K562 (cell line): ENCODE results near the gene NOL4L. TPM values are rescaled to one million over a fixed set of nuclear protein-coding genes. Genes with fewer than 3 reads are reported as not detected.

ENCODE experiments used
- CHD4 ChIP-seq: fragments of 200-600 bp; sonication (generic); IDR thresholded peaks from 3 replicates; pipeline ENCODE4 v1.6.1; 2012; ENCODE audit warnings: low read depth, mild to moderate bottlenecking, mixed read lengths, low read length, inconsistent platforms; ENCODE audit not compliant: insufficient read depth, insufficient replicate concordance, poor library complexity, severe bottlenecking
- DNMT1 ChIP-seq: fragments of 450-650 bp; IDR thresholded peaks from 2 replicates; pipeline ENCODE4 v1.6.1; 2016; ENCODE audit warnings: antibody characterized with exemption, mild to moderate bottlenecking
- ELF1 ChIP-seq: fragments of 200-800 bp; sonication (Bioruptor generic); IDR thresholded peaks from 2 replicates; pipeline ENCODE4 v1.6.1; 2016; ENCODE audit warnings: missing genetic modification characterization, missing compliant biosample characterization
- EWSR1 ChIP-seq: fragments of 450-650 bp; IDR thresholded peaks from 2 replicates; pipeline ENCODE4 v1.6.1; 2018; ENCODE audit warnings: borderline replicate concordance, mild to moderate bottlenecking, low read depth, moderate library complexity; ENCODE audit not compliant: partially characterized antibody
- GATA2 ChIP-seq: sonication (generic); formaldehyde crosslinking; IDR thresholded peaks from 2 replicates; pipeline ENCODE4 v1.4.0; 2020; ENCODE audit warnings: mild to moderate bottlenecking, missing genetic modification reagents
- HINFP ChIP-seq: fragments of 450-650 bp; conservative IDR thresholded peaks from 2 replicates; pipeline ENCODE4 v1.6.1; 2016; ENCODE audit warnings: missing genetic modification characterization, low read depth, mild to moderate bottlenecking, control low read depth, missing compliant biosample characterization
- KDM5B ChIP-seq: fragments of 200-600 bp; sonication (generic); IDR thresholded peaks from 2 replicates; pipeline ENCODE4 v1.6.1; 2012; ENCODE audit warnings: low read depth, mild to moderate bottlenecking, moderate library complexity, low read length, control low read depth, inconsistent platforms; ENCODE audit not compliant: insufficient replicate concordance
- LARP7 ChIP-seq: fragments of 450-650 bp; IDR thresholded peaks from 2 replicates; pipeline ENCODE4 v1.6.1; 2016
- MTA1 ChIP-seq: fragments of 450-650 bp; IDR thresholded peaks from 2 replicates; pipeline ENCODE4 v1.6.1; 2017; ENCODE audit warnings: borderline replicate concordance
- NFE2L1 ChIP-seq: fragments of 450-650 bp; IDR thresholded peaks from 2 replicates; pipeline ENCODE4 v1.6.1; 2016; ENCODE audit warnings: missing genetic modification characterization, low read depth, mild to moderate bottlenecking, missing compliant biosample characterization, moderate library complexity, borderline replicate concordance
- NR1H2 ChIP-seq: sonication (generic); formaldehyde crosslinking; IDR thresholded peaks from 2 replicates; pipeline ENCODE4 v1.4.0; 2020; ENCODE audit warnings: mild to moderate bottlenecking, missing genetic modification reagents
- NRF1 ChIP-seq, 2 experiments: fragments of 450-650 bp; IDR thresholded peaks in 1 of 2; conservative IDR thresholded peaks in 1 of 2; 2 replicates each; pipeline ENCODE4 v1.6.1; 2014; ENCODE audit warnings: mild to moderate bottlenecking in 2 of 2
- SRSF9 ChIP-seq: fragments of 200-400 bp; formaldehyde crosslinking; IDR thresholded peaks from 2 replicates; pipeline ENCODE4 v1.6.1; 2017; ENCODE audit warnings: low read depth, low read length, borderline replicate concordance
- TBP ChIP-seq: optimal IDR thresholded peaks from 2 replicates; pipeline ENCODE3; 2011; ENCODE audit warnings: low read depth, low read length, improper control_type of control experiment
- ZFP36 ChIP-seq: fragments of 150-350 bp; IDR thresholded peaks from 2 replicates; pipeline ENCODE4 v1.6.1; 2018; ENCODE audit warnings: low read length, low read depth; ENCODE audit not compliant: partially characterized antibody
- ZKSCAN1 ChIP-seq: fragments of 150-350 bp; IDR thresholded peaks from 2 replicates; pipeline ENCODE4 v1.6.1; 2016; ENCODE audit warnings: low read depth, low read length
- ZNF644 ChIP-seq: fragments of 200-800 bp; sonication (Bioruptor generic); IDR thresholded peaks from 2 replicates; pipeline ENCODE4 v1.6.1; 2016; ENCODE audit warnings: low read depth, missing genetic modification characterization, missing compliant biosample characterization
- ZNF75A ChIP-seq: fragments of 450-650 bp; formaldehyde crosslinking; IDR thresholded peaks from 2 replicates; pipeline ENCODE4 v1.4.0; 2020; ENCODE audit warnings: mild to moderate bottlenecking
- ZNF764 ChIP-seq: fragments of 250-450 bp; sonication (Bioruptor Pico); IDR thresholded peaks from 2 replicates; pipeline ENCODE4 v1.4.0; 2020; ENCODE audit warnings: low read depth, mild to moderate bottlenecking, moderate library complexity
- polyA plus RNA-seq, 8 experiments: library from polyadenylated mRNA; depleted of rRNA in 4 of 8; stranded (reverse) in 5 of 8; unstranded in 3 of 8; fragments of >200 nt; fragmentation: Nextera tagmentation in 2 of 8; fragmentation: Illumina TruSeq in 1 of 8; extraction: Ambion mirVana in 2 of 8; extraction: Trizol in 1 of 8; gene quantifications; 2 replicates each; pipeline versions ENCODE4 v1.2.1 to v1.2.3, GENCODE V29; 2011 to 2014; ENCODE audit warnings: inconsistent platforms in 1 of 8, missing spikeins in 1 of 8
- total RNA-seq, 7 experiments: library from RNA; depleted of rRNA in 6 of 7; stranded (reverse); fragments of >200 nt in 6 of 7; fragmentation: Illumina TruSeq in 2 of 7; extraction: Trizol in 2 of 7; gene quantifications; 2 replicates each; pipeline versions ENCODE4 v1.2.1 to v1.2.3, GENCODE V29; 2011 to 2021; ENCODE audit warnings: low replicate concordance in 1 of 7
- TF ChIP-seq, protein P1 (sequence below): fragments of 450-650 bp; IDR thresholded peaks from 2 replicates; pipeline ENCODE4 v1.7.1; 2018; ENCODE audit warnings: mild to moderate bottlenecking, low read depth; ENCODE audit not compliant: partially characterized antibody
- TF ChIP-seq, protein P2 (sequence below), 2 experiments: fragments of 450-650 bp; conservative IDR thresholded peaks; 2 replicates each; pipeline ENCODE4 v1.6.1; 2017; ENCODE audit warnings: mild to moderate bottlenecking in 2 of 2, moderate library complexity in 2 of 2
- TF ChIP-seq, protein P3 (sequence below): sonication (generic); formaldehyde crosslinking; IDR thresholded peaks from 2 replicates; pipeline ENCODE4 v1.9.0; 2022; ENCODE audit warnings: mild to moderate bottlenecking, missing genetic modification reagents

NOL4L gene
- total and polyA plus RNA-seq, 9 of the 15 experiments (the other 6 are each of a cell fraction or from before 2014, with no cell fraction given) = 5.1 to 36.2 (median 13.6) TPM

DNA sequence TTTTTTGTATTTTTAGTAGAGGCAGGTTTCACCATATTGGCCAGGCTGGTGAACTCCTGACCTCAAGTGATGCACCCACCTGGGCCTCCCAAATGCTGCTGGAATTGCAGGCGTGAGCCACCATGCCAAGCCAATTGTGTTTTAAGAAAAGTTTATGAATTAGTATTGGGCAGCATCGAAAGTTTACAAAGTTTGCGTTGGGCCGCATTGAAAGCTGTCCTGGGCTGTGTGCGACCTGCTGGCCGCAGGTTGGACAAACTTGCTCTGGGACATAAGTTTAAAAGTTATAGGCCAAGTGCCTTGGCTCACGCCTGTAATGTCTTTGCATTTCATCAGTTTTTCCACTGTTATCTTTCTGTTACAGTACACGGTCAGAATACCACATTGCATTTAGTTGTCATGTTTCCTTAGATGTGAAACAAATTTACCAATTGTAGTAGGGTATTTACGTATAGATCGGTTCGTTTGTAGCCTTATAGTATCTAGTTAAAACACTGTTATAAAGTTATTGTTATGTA, 187.5 kb downstream of the NOL4L start (continued):
- TF ChIP-seq HINFP (tag) (0 out of 2 replicates have a peak, but pooled peaks have one; percentile 9), ZKSCAN1 (no peak), LARP7 (no peak), ZNF75A (CRISPR knock-in tag) (no peak), ZNF764 (CRISPR knock-in tag) (no peak), KDM5B (no peak), CHD4 (no peak), NR1H2 (CRISPR knock-in tag) (no peak), NFE2L1 (no peak), SRSF9 (no peak), ZNF644 (tag) (peak; percentile 78), ELF1 (tag) (no peak), DNMT1 (no peak), TBP (no peak), GATA2 (CRISPR knock-in tag) (0 out of 2 replicates have a peak, but pooled peaks have one; percentile 30), ZFP36 (no peak), MTA1 (no peak), NRF1 (conservative IDR thresholded peaks at IDR 0.05 in 1 of 2, IDR thresholded peaks at IDR 0.05 in 1 of 2) (no peak), EWSR1 (no peak)
- TF ChIP-seq, protein P1, sequence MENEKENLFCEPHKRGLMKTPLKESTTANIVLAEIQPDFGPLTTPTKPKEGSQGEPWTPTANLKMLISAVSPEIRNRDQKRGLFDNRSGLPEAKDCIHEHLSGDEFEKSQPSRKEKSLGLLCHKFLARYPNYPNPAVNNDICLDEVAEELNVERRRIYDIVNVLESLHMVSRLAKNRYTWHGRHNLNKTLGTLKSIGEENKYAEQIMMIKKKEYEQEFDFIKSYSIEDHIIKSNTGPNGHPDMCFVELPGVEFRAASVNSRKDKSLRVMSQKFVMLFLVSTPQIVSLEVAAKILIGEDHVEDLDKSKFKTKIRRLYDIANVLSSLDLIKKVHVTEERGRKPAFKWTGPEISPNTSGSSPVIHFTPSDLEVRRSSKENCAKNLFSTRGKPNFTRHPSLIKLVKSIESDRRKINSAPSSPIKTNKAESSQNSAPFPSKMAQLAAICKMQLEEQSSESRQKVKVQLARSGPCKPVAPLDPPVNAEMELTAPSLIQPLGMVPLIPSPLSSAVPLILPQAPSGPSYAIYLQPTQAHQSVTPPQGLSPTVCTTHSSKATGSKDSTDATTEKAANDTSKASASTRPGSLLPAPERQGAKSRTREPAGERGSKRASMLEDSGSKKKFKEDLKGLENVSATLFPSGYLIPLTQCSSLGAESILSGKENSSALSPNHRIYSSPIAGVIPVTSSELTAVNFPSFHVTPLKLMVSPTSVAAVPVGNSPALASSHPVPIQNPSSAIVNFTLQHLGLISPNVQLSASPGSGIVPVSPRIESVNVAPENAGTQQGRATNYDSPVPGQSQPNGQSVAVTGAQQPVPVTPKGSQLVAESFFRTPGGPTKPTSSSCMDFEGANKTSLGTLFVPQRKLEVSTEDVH = no peak
- TF ChIP-seq, protein P2, sequence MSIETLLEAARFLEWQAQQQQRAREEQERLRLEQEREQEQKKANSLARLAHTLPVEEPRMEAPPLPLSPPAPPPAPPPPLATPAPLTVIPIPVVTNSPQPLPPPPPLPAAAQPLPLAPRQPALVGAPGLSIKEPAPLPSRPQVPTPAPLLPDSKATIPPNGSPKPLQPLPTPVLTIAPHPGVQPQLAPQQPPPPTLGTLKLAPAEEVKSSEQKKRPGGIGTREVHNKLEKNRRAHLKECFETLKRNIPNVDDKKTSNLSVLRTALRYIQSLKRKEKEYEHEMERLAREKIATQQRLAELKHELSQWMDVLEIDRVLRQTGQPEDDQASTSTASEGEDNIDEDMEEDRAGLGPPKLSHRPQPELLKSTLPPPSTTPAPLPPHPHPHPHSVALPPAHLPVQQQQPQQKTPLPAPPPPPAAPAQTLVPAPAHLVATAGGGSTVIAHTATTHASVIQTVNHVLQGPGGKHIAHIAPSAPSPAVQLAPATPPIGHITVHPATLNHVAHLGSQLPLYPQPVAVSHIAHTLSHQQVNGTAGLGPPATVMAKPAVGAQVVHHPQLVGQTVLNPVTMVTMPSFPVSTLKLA (conservative IDR thresholded peaks at IDR 0.05) = no peak
- TF ChIP-seq, protein P3, sequence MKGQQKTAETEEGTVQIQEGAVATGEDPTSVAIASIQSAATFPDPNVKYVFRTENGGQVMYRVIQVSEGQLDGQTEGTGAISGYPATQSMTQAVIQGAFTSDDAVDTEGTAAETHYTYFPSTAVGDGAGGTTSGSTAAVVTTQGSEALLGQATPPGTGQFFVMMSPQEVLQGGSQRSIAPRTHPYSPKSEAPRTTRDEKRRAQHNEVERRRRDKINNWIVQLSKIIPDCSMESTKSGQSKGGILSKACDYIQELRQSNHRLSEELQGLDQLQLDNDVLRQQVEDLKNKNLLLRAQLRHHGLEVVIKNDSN (CRISPR knock-in tag) = no peak
